NAMALWA (cell line): ENCODE measurements around the gene KRTAP19-6.

ENCODE experiments used
- DNase-seq: peaks from one replicate; pipeline ENCODE4 v3.0.0-alpha.2; 2015; ENCODE audit warnings: low spot score

KRTAP19-6 gene, protein sequence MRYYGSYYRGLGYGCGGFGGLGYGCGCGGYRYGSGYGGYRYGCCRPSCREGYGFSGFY

GRCh38 chr21:30541764-30542163 is at the start of gene KRTAP19-6:
KRTAP19-6 (minus strand) TSS chr21:30541864; CDS start chr21:30541833, 31 bp downstream.
- DNase-seq: no peak

- no peak for DNase-seq
These were observed 48.6 kb upstream of the KRTAP19-6 start, which contains the start of gene KRTAP22-2 for GRCh38 chr21:30590297-30590696. KRTAP22-2 (minus strand) TSS chr21:30590397.

DNA sequence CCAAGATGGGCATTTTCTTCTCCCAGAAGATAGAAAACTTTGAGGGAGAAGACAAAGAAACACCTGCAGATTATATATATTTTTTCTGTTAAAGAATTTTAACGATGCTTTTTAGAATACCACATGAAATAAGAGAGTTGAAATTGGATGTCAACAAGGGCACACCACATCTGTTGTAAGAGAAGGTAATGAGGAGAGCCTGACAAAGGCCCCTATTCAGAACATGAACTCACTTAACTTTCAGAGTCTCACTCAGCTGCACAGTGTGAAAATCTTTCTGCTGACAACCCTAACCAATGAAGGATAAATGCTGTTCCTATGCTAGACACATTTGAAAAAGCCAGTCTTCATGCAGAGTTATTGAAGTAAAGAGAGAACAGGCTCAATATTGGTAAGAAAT is 41.2 kb upstream of the KRTAP19-6 start:
- no peak for DNase-seq

GRCh38 chr21:30580132-30580531 is 38.5 kb upstream of the KRTAP19-6 start:
- no peak for DNase-seq

DNA sequence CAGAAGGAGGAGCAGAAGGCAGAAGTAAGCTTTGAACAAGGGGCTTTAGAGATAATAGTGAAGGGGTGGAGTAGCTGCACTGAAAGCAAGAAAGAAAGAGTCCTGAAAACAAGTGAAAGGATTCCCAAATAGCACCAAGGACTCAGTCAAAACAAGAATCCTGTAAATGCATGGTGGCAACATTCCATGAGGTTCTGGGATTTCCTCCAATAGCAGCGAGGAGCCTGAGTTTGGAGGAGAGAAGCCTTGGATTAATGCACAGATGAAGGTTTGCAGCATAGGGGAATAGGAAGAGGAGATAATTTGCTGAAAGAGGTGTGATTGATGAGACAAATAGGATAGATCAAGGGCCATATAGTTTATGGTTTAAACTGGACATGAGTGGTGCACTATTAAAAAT is 37.7 kb upstream of the KRTAP19-6 start:
- no peak for DNase-seq

DNA sequence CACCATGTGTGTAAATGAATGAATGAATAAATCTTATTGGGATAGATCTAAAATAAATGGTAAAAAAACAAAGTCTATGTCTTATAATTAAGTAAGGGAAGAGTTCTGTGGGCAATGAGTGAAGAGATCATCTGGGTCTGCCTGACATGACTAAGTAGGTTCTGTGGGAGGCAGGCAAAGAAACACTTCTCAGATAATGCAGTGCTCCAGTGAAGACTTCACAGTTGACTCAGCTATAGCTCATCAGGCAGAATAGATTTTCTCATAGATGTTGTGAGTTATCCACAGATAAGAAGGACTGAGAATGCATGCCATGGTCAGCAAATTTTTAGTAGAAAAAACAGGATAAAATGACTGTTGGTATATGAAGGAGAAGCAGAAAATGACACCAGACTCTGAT is 36.1 kb upstream of the KRTAP19-6 start:
- no peak for DNase-seq

GRCh38 chr21:30567617-30568016 is 26.0 kb upstream of the KRTAP19-6 start:
- no peak for DNase-seq

DNA sequence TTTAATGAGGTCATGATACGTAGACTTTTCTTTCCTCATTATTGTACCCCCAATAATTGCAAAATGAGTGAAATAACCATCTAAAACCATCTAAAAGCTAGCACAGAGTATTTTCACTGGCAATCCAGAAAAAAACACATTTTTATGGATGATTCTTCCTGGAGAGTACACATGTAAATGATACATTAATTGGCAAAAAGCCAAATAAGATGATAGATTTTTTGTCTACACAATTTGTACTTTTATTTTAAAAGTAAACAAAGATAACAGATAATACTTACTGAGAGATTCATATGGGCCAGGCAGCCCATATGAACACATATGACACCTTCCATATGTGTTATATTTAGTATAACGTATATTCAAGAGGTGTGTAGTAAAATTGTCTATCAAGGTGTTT is 22.0 kb upstream of the KRTAP19-6 start:
- DNase-seq: no peak

DNA sequence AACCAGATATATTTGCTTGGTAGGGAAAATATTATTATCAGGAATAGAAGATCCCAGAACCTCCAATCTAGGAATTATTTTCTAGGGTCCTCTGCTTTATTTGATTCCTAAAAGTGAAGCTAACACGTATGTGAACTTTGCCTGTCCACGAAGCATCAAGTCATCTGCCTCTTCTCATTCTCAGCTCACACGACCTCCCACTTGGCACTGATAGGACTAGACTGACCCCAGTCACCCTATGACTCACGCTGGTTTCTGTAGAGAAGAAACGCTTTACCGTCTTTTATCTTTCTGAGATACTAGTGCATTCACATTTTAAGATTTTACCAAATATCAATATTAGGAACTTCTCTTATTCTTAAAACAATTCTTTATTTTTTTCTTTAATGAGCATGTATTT is 21.4 kb upstream of the KRTAP19-6 start:
- DNase-seq: no peak

DNA sequence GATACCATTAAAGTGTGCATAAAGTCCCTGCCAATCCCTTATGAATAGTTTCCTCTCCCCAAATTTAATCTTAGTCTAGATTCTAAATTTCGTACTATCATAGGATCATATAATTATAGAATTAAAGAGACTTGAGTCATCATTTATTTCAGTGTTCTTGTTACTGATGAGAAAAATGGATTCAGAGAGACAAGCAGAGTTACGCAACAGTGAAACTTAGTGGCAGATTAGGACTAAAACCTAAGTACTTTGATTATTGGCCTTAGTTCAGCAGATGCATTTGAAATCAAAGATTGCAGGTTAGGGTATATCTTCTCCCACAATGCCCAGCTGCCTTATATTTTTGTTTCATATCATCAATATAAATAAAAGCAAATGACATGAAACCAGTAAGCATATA is 20.3 kb upstream of the KRTAP19-6 start:
- DNase-seq: no peak

DNA sequence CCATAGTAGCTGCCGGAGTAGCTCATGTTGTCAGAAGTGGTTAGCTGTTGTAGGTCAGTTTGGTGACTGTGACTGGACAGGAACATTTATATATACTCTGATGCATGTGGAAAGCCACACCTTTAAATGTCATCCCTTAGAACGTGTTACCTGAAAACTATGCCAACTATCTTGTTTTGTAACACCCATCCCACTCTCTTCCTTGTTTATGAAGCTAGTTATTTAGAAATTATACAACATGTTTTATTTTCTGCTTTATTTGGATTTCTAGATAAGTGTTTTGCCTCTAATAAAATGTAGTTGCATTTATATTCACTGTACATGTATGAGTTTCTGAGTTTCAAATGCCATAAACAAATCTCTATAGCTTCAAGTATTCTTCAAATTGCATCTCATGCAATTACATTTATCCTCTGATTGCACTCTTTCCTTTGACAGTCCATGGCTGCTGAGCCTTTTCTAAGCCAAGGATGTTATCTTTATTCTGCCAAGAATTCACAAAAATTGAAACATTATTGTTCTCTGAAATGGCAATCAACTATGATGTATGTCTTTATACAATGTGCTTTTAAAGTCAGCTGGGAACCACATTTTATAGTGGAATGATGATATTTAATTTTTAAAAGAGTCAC is 19.7 kb upstream of the KRTAP19-6 start, which contains the start of gene KRTAP19-7:
Gene KRTAP19-7, minus strand, starts transcription at position 51 of the 632 bp plus-strand sequence. Its CDS starts 25 bp downstream, at position 26.
- no peak for DNase-seq

DNA sequence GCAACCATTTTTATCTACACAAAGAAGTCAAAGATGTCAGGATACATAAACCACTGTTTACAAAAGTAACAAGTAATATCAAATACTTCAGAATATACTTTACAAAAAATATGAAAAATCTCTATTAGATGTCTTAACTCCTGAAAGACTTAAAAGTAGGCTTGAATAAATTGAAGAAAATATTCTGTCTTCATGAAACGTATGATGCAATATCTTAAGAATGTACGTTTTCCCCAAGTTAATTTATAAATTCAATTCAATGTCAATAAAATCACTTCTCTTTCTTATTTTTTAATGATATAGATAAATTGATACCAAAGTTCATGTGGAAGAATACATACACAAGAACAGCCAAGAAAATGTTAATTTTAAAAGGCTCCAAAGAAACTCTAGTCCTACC is 13.4 kb upstream of the KRTAP19-6 start:
- DNase-seq: no peak

DNA sequence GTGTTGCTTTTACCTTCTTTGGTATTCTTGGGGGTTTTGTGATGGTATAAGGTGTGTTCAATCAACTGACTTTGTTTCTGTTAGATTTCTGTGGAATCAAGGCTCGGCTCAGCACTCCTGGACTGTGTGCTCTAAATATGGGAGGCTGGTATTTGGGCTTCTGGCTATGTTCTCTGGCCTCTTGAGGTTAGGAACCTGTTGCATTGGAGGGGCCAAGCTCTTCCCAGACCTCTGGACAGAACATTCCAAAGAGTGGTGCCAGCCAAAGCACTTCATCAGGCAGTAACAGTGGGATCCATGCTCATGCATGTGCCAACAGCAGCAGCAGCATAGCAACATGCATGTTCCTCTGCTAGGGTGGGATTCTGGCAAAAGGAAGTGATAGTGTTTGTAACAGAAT is 11.1 kb upstream of the KRTAP19-6 start:
- DNase-seq: no peak

DNA sequence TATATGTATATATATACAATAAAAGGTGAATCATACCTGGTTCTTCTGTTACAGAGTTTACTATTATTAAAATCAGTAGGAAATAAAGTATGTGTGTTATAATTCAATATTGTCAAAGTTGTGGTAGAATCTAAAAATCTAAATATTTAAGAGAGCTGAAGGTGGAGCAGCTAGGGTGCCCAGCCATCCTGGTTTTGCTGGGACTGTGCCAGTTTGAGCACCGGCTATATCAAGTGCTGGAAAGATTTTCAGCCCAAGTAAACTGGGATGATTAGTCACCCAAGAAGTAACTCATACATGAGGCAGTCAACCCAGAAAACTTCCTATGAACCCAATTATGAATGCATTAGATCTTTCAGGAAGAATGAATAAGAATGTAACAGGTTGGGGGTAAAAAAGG is 22.8 kb downstream of the KRTAP19-6 start:
- DNase-seq: no peak

DNA sequence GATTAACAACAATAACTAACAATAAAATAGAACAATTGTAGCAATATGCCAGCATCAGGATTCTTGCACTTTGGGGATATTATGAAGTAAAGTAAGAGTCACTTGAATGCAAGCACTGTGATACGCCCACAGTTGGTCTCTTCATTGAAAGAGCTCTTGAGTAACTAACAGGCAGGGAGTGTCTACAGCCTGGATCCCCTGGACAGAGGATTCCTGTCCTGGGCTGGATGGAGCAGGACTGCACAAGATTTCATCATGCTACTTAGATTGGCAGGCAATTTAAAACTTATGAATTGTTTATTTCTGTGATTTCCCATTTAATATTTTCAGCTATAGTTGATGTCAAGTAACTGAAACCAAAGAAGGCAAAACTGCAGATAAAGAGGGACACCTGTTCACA is 26.0 kb downstream of the KRTAP19-6 start:
- no peak for DNase-seq

DNA sequence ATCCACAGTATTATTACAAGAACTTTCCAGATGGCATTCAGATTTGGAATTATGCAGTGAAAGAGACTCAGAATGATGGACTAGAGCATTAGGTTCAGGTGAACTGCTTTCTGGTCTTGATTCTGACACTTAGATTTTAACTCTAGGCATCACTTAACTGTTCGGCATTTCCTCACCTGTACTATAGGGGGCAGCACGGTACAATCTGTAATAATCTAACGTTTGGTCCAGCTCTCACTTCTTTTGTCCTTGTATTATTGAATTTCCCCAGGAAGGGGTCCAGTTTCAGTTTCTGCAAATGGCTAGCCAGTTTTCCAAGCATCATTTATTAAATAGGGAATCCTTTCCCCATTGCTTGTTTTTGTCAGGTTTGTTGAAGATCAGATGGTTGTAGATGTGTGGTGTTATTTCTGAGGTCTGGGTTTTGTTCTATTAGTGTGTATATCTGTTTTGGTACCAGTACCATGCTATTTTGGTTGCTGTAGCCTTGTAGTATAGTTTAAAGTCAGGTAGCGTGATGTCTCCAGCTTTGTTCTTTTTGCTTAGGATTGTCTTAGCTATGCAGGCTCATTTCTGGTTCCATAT is 36.0 kb downstream of the KRTAP19-6 start:
- DNase-seq: peak; percentile 20

DNA sequence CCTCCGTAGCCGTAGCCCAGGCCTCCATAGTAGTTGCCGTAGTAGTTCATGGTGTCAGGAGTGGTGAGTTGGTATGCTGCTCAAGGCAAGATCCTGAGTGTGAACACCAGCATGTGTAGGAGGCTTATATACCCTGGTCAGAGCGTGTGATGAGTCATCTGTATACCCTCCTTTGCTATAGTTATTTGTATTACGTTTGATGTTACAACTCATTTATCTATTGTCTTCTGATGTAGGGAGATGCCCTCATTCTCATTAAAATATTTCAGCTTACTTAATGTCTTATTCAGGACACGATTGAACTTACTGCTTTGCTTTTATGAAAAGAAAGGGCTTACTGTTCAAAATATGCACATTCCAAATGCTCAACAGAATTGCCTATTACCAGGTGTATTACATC is 39.6 kb downstream of the KRTAP19-6 start, which contains the start of gene KRTAP19-5:
Gene KRTAP19-5, minus strand, starts transcription at position 101 of the 400 bp plus-strand sequence. Its CDS starts 51 bp downstream, at position 50.
- no peak for DNase-seq

DNA sequence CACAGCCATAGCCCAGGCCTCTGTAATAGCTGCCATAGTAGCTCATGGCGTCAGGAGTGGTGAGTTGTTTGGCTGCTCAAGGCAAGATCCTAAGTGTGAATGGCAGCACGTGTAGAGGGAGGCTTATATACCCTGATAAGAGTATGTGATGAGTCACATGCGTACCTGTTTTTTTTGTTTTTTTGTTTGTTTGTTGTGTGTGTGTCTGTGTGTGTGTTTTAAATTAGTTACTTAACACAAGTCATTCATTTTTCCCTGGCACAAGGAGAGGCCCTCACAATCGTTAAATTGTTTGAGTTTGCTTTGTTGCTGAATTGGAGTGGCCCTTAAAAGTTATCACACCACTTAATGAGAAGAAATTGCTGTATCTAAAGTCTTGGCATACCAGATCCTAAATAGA is 44.6 kb downstream of the KRTAP19-6 start, which contains the start of gene KRTAP19-4:
Gene KRTAP19-4, minus strand, starts transcription at position 101 of the 400 bp plus-strand sequence. Its CDS starts 55 bp downstream, at position 46.
- DNase-seq: no peak

- DNase-seq: no peak
These were observed 49.7 kb downstream of the KRTAP19-6 start, which contains the start of gene KRTAP19-3 for GRCh38 chr21:30491963-30492428. KRTAP19-3 (minus strand) TSS chr21:30492013; CDS start chr21:30491957, 56 bp downstream.
